GM19455 (cell line): ENCODE results near the gene ENPEP.

Experiments used
- ATAC-seq: cut with Tn5 transposase; IDR thresholded peaks from one replicate; pipeline ENCODE4 v1.9.1; 2021; ENCODE audit not compliant: unreplicated experiment

The ENPEP gene

GRCh38 chr4:110597582-110597981 is 121.6 kb downstream of the ENPEP start:
- no peak for ATAC-seq

- ATAC-seq, result no peak
Measured at GRCh38 chr4:110602061-110602460, 126.1 kb downstream of the ENPEP start.

- ATAC-seq, result no peak
Measured at GRCh38 chr4:110605077-110605476, 129.1 kb downstream of the ENPEP start.

- ATAC-seq, result no peak
Measured at GRCh38 chr4:110609044-110609750, 133.2 kb downstream of the ENPEP start.

GRCh38 chr4:110610620-110610939 is 134.6 kb downstream of the ENPEP start:
- ATAC-seq, result no peak

DNA sequence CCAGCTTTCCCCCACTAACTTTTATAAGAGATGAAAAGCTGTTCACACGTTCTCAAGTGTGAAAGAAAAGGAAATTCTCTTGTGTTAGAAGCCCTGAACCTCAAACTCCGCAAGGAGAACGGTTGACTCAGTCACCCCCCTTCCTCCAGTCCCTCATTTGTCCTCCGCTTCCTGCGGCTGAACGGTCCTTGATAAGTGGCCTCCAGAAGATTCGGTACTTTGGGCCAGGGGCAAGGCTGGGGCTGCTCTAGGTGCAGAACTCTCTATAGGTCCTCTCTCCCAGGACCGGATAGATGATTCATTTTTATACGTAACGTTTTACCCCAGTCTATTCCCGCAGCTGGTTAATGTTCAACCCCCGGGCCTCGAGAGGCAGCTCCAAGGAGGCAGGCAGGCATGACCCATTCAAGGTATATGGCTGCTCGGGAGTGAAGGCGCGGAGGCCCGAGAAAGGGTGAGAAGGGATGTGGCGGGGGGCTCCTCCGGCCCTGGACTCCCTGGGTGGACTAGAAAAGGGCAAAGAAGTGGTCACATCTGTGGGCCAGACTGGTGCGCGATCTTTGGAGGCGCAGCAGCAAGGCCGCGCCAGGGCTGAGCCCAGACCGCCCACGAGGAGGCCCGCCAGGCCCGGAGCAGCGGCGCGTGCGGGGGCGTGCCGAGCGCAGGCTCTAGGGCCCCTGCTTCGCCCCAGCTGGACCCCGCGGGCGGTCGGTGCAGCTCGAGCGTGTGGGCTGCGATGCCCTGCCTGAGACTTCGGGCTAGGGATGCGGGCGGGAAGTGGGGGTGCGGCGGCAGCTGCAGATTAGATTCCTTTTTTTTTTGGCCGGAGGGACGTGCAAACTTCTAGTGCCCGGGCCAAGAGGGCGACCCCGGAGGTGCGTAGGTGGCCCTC is 135.2 kb downstream of the ENPEP start:
- ATAC-seq, result peak; percentile 49

DNA sequence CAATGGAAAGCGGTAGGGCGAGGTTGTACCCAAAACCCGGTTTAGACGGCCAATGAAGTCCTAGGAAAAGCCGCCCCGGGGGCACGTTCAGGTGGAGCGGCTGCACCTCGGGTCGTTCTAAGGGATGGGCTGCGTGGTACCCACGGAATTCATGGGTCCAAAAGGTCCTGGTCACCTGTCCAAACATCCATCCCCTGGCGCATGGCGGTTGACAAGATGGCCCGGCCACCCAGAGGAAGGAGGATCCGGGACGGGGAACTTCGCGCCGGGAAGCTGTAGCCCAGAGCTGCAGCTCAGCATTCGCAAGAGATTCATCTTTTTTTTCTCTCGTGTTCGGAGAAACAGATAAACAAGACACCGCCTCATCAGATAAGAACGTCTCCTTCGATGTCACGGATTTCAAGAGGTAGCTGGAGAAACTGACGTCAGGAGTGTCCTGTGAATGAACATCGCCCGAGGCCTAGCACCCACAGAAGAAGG is 136.1 kb downstream of the ENPEP start:
- ATAC-seq, result no peak

DNA sequence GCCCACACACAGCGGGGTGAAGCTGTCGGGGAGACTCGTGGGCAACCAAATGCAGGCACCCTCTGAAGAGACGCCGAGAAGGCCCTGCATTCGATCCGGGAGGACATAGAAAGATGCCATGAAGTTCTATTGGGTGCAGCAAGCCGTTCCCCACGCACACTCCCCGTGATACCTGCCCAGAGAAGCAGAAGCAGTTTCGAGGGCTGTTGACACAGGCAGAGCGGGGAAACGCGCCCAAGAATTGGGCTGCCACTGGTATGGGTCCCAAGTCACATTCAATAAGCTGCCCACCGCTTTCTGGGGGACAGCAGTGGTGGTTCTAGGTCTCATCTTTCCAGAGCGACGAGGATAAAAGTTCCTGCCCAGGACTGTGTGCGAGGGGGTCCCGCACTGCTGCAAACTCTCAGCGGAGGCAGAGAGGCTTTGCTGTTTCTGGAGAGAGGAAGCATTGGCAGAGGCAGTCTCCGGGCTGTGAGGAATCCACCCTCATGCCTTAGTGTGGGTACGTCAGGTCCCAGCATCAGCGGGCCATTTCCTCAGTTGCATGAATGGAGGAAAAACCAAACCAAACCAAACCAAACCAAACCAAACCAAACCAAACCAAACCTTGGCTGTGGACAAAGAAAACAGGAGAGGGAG is 136.8 kb downstream of the ENPEP start:
- no peak for ATAC-seq

DNA sequence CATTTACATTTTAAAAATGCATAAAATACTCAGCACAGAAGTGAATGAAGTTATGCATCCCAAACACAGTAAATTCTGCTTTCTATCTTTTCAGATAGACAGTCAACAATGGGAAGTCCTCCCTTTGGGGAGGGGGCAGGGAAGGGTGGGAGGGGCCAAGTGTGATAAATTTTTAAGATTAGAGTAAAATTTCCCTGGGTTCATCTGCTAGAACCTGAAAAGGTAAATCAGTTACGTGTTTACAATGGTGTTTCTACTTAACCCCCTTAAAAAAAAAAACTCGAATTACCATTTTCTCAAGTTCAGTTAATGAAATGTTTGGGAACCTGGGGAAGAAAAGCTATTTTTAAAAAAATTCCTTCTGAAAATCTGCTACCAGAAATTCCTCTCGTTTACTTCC is 137.8 kb downstream of the ENPEP start:
- ATAC-seq, result no peak

DNA sequence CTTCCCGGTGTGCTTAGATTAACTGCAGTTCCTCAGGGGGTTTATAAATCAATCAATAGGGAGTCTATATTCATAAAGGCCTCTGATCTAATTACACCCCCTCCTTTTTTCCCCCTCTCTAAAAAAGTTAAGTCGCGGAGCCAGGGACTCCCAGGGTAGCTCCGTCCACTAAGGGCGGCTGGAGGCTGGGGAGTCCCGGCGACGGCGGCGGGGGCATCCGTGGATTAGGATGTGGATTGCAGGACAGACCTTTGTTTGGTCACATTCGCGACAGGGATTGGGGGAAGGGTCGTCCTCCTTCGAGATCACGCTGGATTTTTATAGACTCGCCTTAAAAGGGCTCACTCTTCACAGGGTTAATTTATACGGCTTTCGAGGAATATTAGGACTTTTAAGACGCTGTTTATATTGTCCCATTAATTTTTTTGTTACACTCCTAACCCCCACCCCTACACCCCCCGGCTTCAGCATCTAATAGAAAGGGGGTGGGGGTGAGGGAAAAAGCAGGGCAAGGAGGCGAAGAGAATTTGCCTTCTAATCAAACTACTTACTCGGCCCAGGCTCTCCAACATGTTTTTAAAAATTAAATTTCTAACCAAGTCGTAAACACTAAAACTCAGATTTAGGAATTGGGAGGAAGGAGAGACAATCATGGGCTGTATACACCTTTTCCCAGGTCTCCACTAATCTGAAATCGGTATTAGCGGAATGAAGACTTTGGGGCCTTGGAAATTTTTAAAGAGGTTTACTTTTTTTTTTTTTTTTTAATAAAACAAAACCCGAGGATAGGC is 138.4 kb downstream of the ENPEP start:
- no peak for ATAC-seq
